ENCODE data around the gene ACTL7A. TPM values are rescaled to one million over a fixed set of nuclear protein-coding genes. Genes with fewer than 3 reads are reported as not detected.
A peak's percentile ranks its signal among the peaks of the same experiment; 100 is the strongest.

ACTL7A gene
- total and polyA plus RNA-seq, 2 of the 4 experiments (the other 2 are of a cell fraction), result not detected

DNA sequence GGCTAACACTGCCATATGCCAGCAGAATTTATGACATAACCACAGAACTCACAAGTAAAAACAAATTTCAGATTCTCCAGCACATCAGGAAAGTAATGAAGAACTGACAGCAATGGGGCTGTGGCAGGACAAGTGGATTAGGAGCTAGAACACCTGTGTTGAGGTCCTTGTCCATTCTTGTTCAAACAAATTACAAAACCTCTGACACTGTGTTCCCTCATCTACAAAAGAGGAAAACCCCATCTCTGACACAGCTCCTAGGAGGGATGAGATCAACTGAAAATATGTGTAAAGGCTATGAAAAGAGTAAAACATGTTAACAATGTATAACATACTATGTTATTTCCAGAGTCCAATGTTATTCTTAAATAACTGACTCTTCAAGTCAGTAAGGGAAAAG lies 48.3 kb downstream of the ACTL7A start:
- no peak for ATAC-seq (ENCODE audit: low read depth)
- POLR2A ChIA-PET (ENCODE audit: unreplicated experiment), result no interaction called here
- in situ Hi-C loops (cut with MboI; ENCODE audit: low sequenced_read_pairs), result no loop called here
- no peak overlapping the region for H4K8ac ChIP-seq (ENCODE audit: low read depth in 2 of 2, low read length in 2 of 2)
- no peak overlapping the region for H2BK120ac ChIP-seq (ENCODE audit: low read depth, low read length)
- no peak overlapping the region for H3K4me3 ChIP-seq (ENCODE audit: insufficient read depth, low read depth, low read length)
- no peaks in the 10 kb centered on the region for H3K79me1 ChIP-seq (ENCODE audit: low read depth in 1 of 2, low read length in 2 of 2)
- H4K91ac ChIP-seq (ENCODE audit: insufficient read depth, low read depth, low read length), result no peak overlapping the region
- no peaks in the 10 kb centered on the region for H3K27me3 ChIP-seq (ENCODE audit: control insufficient read depth, insufficient read depth, low read length)
- H2BK5ac ChIP-seq (ENCODE audit: low read depth, low read length, poor library complexity, severe bottlenecking), result no peak overlapping the region
- peaks cover 33% of the 10 kb centered on the region for H3K36me3 ChIP-seq (ENCODE audit: control insufficient read depth, insufficient read depth, low read length)
- DNase-seq, result peak; percentile 5
- no peak overlapping the region for H4K5ac ChIP-seq (ENCODE audit: low read depth, low read length)
- no peak overlapping the region for H3K4ac ChIP-seq (ENCODE audit: low read depth, low read length)
- dilution Hi-C loops (cut with HindIII; ENCODE audit: low sequenced_read_pairs, unreplicated experiment), result no loop called here
- no TSS peak for BruUV-seq (replicated peaks)
- H2AFZ ChIP-seq (replicated peaks; ENCODE audit: low read length, poor library complexity), result no peak overlapping the region
- no peak overlapping the region for H3K27ac ChIP-seq (ENCODE audit: insufficient read depth, low read length)
- H3K23ac ChIP-seq (ENCODE audit: low read depth, low read length), result no peak overlapping the region
- no peak overlapping the region for H2AK9ac ChIP-seq (replicated peaks; ENCODE audit: low read depth, low read length, poor library complexity)
- no peaks in the 10 kb centered on the region for H3K4me1 ChIP-seq (ENCODE audit: control insufficient read depth, insufficient read depth, low read length)
- H2AK5ac ChIP-seq (ENCODE audit: low read depth, low read length), result no peak overlapping the region
- H2BK20ac ChIP-seq (ENCODE audit: low read depth, low read length), result no peak overlapping the region
- no peak overlapping the region for H3K9ac ChIP-seq (ENCODE audit: low read depth, low read length)
- H3K14ac ChIP-seq (replicated peaks; ENCODE audit: low read depth, low read length), result no peak overlapping the region
- no peaks in the 10 kb centered on the region for H4K20me1 ChIP-seq (ENCODE audit: insufficient read depth, low read length)
- H3K4me2 ChIP-seq (ENCODE audit: low read depth, low read length), result no peak overlapping the region
- CTCF ChIA-PET, result no interaction called here
- intact Hi-C loops (cut with micrococcal nuclease), result no loop called here
- no peak overlapping the region for H2BK15ac ChIP-seq (ENCODE audit: low read depth, low read length)
- no peaks in the 10 kb centered on the region for H3K9me3 ChIP-seq (ENCODE audit: control insufficient read depth, insufficient read depth, low read length)
- no peaks in the 10 kb centered on the region for H3K9me1 ChIP-seq (ENCODE audit: insufficient read depth, low read length)
- TF ChIP-seq POLR2A (IDR thresholded peaks at IDR 0.05; ENCODE audit: low read depth, low read length) (no peak), MAFK (IDR thresholded peaks at IDR 0.05; ENCODE audit: low read depth, low read length) (no peak), BHLHE40 (IDR thresholded peaks at IDR 0.05; ENCODE audit: low read depth, low read length) (no peak), CEBPB (IDR thresholded peaks at IDR 0.05; ENCODE audit: low read depth, low read length) (no peak), CHD1 (IDR thresholded peaks at IDR 0.05; ENCODE audit: low read depth, low read length) (no peak), FOS (IDR thresholded peaks at IDR 0.05; ENCODE audit: low read depth, low read length) (no peak), SMC3 (IDR thresholded peaks at IDR 0.05; ENCODE audit: low read depth, low read length) (no peak), MAZ (IDR thresholded peaks at IDR 0.05; ENCODE audit: borderline replicate concordance, low read depth, low read length) (no peak), RAD21 (IDR thresholded peaks at IDR 0.05; ENCODE audit: low read length) (no peak), NFE2L2 (IDR thresholded peaks at IDR 0.05; ENCODE audit: low read depth, low read length) (no peak), MXI1 (IDR thresholded peaks at IDR 0.05; ENCODE audit: borderline replicate concordance, low read depth, low read length) (no peak), RCOR1 (IDR thresholded peaks at IDR 0.05; ENCODE audit: insufficient replicate concordance, low read length) (no peak), RFX5 (IDR thresholded peaks at IDR 0.05; ENCODE audit: low read depth, low read length) (no peak)
- TF ChIP-seq, protein P1, sequence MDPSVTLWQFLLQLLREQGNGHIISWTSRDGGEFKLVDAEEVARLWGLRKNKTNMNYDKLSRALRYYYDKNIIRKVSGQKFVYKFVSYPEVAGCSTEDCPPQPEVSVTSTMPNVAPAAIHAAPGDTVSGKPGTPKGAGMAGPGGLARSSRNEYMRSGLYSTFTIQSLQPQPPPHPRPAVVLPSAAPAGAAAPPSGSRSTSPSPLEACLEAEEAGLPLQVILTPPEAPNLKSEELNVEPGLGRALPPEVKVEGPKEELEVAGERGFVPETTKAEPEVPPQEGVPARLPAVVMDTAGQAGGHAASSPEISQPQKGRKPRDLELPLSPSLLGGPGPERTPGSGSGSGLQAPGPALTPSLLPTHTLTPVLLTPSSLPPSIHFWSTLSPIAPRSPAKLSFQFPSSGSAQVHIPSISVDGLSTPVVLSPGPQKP (IDR thresholded peaks at IDR 0.05; ENCODE audit: borderline replicate concordance, low read depth, low read length), result no peak
- TF ChIP-seq, protein P2, sequence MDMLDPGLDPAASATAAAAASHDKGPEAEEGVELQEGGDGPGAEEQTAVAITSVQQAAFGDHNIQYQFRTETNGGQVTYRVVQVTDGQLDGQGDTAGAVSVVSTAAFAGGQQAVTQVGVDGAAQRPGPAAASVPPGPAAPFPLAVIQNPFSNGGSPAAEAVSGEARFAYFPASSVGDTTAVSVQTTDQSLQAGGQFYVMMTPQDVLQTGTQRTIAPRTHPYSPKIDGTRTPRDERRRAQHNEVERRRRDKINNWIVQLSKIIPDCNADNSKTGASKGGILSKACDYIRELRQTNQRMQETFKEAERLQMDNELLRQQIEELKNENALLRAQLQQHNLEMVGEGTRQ (IDR thresholded peaks at IDR 0.05; ENCODE audit: low read depth, low read length), result no peak
- TF ChIP-seq, protein P3, sequence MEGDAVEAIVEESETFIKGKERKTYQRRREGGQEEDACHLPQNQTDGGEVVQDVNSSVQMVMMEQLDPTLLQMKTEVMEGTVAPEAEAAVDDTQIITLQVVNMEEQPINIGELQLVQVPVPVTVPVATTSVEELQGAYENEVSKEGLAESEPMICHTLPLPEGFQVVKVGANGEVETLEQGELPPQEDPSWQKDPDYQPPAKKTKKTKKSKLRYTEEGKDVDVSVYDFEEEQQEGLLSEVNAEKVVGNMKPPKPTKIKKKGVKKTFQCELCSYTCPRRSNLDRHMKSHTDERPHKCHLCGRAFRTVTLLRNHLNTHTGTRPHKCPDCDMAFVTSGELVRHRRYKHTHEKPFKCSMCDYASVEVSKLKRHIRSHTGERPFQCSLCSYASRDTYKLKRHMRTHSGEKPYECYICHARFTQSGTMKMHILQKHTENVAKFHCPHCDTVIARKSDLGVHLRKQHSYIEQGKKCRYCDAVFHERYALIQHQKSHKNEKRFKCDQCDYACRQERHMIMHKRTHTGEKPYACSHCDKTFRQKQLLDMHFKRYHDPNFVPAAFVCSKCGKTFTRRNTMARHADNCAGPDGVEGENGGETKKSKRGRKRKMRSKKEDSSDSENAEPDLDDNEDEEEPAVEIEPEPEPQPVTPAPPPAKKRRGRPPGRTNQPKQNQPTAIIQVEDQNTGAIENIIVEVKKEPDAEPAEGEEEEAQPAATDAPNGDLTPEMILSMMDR (conservative IDR thresholded peaks at IDR 0.05; ENCODE audit: low read depth, low read length), result no peak
- H3K18ac ChIP-seq (ENCODE audit: low read depth, low read length), result no peak overlapping the region
- H3K56ac ChIP-seq (ENCODE audit: extremely low read depth, insufficient read depth, low read length), result no peak overlapping the region

All from IMR-90 (cell line).